OCI-LY1 (cell line): Measurements from ENCODE around the gene TNRC6A.

Experiments
- EZH2 ChIP-seq: fragments of 200-600 bp; sonication (generic), shearing (Covaris generic); IDR thresholded peaks from 2 replicates; pipeline ENCODE4 v1.8.0; 2017; ENCODE audit warnings: borderline replicate concordance, mixed run types, mild to moderate bottlenecking, antibody characterized with exemption, low read length, moderate library complexity, mixed read lengths
- TF ChIP-seq, protein P1 (sequence below): fragments of 200-600 bp; sonication (generic), shearing (Covaris generic); IDR thresholded peaks from 2 replicates; pipeline ENCODE4 v1.5.1; 2017; ENCODE audit warnings: mild to moderate bottlenecking, antibody characterized with exemption, low read length, moderate library complexity, mixed read lengths

- TF ChIP-seq, protein P1, sequence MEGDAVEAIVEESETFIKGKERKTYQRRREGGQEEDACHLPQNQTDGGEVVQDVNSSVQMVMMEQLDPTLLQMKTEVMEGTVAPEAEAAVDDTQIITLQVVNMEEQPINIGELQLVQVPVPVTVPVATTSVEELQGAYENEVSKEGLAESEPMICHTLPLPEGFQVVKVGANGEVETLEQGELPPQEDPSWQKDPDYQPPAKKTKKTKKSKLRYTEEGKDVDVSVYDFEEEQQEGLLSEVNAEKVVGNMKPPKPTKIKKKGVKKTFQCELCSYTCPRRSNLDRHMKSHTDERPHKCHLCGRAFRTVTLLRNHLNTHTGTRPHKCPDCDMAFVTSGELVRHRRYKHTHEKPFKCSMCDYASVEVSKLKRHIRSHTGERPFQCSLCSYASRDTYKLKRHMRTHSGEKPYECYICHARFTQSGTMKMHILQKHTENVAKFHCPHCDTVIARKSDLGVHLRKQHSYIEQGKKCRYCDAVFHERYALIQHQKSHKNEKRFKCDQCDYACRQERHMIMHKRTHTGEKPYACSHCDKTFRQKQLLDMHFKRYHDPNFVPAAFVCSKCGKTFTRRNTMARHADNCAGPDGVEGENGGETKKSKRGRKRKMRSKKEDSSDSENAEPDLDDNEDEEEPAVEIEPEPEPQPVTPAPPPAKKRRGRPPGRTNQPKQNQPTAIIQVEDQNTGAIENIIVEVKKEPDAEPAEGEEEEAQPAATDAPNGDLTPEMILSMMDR = no peak
- TF ChIP-seq EZH2 = no peak
Observed at GRCh38 chr16:24728011-24728410, 1.4 kb upstream of the TNRC6A start.
